Neural progenitor cell (in vitro differentiated cells): ENCODE results near the gene RHAG. TPM values are rescaled to one million over a fixed set of nuclear protein-coding genes. Genes with fewer than 3 reads are reported as not detected.

ENCODE experiments used
- DNase-seq: peaks from one replicate; pipeline ENCODE4 v3.0.0-alpha.2; 2016; ENCODE audit warnings: low spot score
- H2AFZ ChIP-seq: fragments of 200-600 bp; sonication (generic); replicated peaks from 2 replicates; pipeline ENCODE4 v1.6.1; 2016; ENCODE audit warnings: antibody characterized with exemption
- H3F3A ChIP-seq: fragments of 200-600 bp; sonication (generic); 2 replicates; pipeline ENCODE4 v1.6.1; 2016; ENCODE audit warnings: antibody characterized with exemption, low read depth
- H3K27ac ChIP-seq: fragments of 200-600 bp; sonication (generic); 2 replicates; pipeline ENCODE4 v1.5.1; 2016; ENCODE audit warnings: mild to moderate bottlenecking
- H3K27me3 ChIP-seq: fragments of 200-600 bp; sonication (generic); 2 replicates; pipeline ENCODE4 v1.6.1; 2016; ENCODE audit warnings: mild to moderate bottlenecking, moderate library complexity
- H3K36me3 ChIP-seq: fragments of 200-600 bp; sonication (generic); 2 replicates; pipeline ENCODE4 v1.5.1; 2016
- H3K4me1 ChIP-seq: fragments of 200-600 bp; sonication (generic); 2 replicates; pipeline ENCODE4 v1.6.1; 2016; ENCODE audit warnings: mixed run types
- H3K4me2 ChIP-seq: fragments of 200-600 bp; sonication (generic); 2 replicates; pipeline ENCODE4 v1.6.1; 2016
- H3K4me3 ChIP-seq: fragments of 200-600 bp; sonication (generic); 2 replicates; pipeline ENCODE4 v1.5.1; 2016
- H3K79me2 ChIP-seq: fragments of 200-600 bp; sonication (generic); 2 replicates; pipeline ENCODE4 v1.6.1; 2016; ENCODE audit warnings: low read depth
- H3K9ac ChIP-seq: fragments of 200-600 bp; sonication (generic); 2 replicates; pipeline ENCODE4 v1.6.1; 2016
- H3K9me3 ChIP-seq: fragments of 200-600 bp; sonication (generic); 2 replicates; pipeline ENCODE4 v1.5.1; 2016; ENCODE audit warnings: low read depth
- H4K20me1 ChIP-seq: fragments of 200-600 bp; sonication (generic); 2 replicates; pipeline ENCODE4 v1.6.1; 2016; ENCODE audit warnings: low read depth
- H3K27ac Mint-ChIP-seq: 3 replicates; pipeline ENCODE4 v1.8.0; 2021; ENCODE audit warnings: mixed read lengths
- H3K27me3 Mint-ChIP-seq: 2 replicates; pipeline ENCODE4 v1.8.0; 2022; ENCODE audit warnings: low read depth, mild to moderate bottlenecking, inconsistent platforms, moderate library complexity, mixed read lengths; ENCODE audit not compliant: insufficient read depth
- H3K36me3 Mint-ChIP-seq: 3 replicates; pipeline ENCODE4 v1.8.0; 2021; ENCODE audit warnings: mixed read lengths
- H3K4me1 Mint-ChIP-seq: 3 replicates; pipeline ENCODE4 v1.8.0; 2021; ENCODE audit warnings: mixed read lengths
- H3K4me3 Mint-ChIP-seq: 3 replicates; pipeline ENCODE4 v1.8.0; 2021; ENCODE audit warnings: mild to moderate bottlenecking, moderate library complexity, mixed read lengths
- H3K9me3 Mint-ChIP-seq: 3 replicates; pipeline ENCODE4 v1.8.0; 2020; ENCODE audit warnings: mixed read lengths
- EZH2 ChIP-seq: fragments of 200-600 bp; sonication (generic); IDR thresholded peaks from 2 replicates; pipeline ENCODE4 v1.6.1; 2017; ENCODE audit warnings: antibody characterized with exemption, mild to moderate bottlenecking, moderate library complexity
- EZH2phosphoT487 ChIP-seq: fragments of 200-600 bp; sonication (generic); IDR thresholded peaks from 2 replicates; pipeline ENCODE4 v1.6.1; 2017; ENCODE audit warnings: antibody characterized with exemption
- total RNA-seq: library from RNA; depleted of rRNA; stranded (reverse); fragments of >200 nt; gene quantifications from 2 replicates; pipeline ENCODE4 v1.2.3, GENCODE V29; 2015; ENCODE audit warnings: low replicate concordance
- TF ChIP-seq, protein P1 (sequence below): fragments of 200-600 bp; sonication (generic); IDR thresholded peaks from 2 replicates; pipeline ENCODE4 v1.5.1; 2017; ENCODE audit warnings: antibody characterized with exemption, mild to moderate bottlenecking

Gene RHAG
- total RNA-seq, 1 donor from 2014 or later = not detected

DNA sequence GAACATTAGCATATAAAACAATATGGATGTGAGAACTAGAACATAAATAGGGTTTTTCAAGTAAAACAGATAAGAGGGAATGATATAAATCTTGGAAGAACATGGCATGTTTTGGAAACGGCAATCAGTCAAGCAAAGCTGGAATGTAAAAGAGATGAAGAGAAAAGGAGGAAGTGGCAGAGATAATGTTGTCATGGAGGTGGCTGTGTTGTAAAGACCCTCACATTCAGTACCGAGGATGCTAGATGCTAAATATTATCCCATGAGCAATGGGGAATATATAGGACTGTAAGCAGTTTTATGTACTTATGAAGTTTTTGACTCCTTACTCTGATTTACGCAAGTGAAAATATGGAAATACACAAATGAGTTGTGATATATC is 702 bp upstream of the RHAG start:
- Mint-ChIP-seq H3K27me3 (no peaks in the 10 kb centered on the region), H3K27ac (no peak overlapping the region), H3K4me3 (no peak overlapping the region), H3K36me3 (no peaks in the 10 kb centered on the region), H3K9me3 (no peaks in the 10 kb centered on the region), H3K4me1 (no peaks in the 10 kb centered on the region)
- no peaks in the 10 kb centered on the region for H3K27me3 ChIP-seq
- TF ChIP-seq, protein P1, sequence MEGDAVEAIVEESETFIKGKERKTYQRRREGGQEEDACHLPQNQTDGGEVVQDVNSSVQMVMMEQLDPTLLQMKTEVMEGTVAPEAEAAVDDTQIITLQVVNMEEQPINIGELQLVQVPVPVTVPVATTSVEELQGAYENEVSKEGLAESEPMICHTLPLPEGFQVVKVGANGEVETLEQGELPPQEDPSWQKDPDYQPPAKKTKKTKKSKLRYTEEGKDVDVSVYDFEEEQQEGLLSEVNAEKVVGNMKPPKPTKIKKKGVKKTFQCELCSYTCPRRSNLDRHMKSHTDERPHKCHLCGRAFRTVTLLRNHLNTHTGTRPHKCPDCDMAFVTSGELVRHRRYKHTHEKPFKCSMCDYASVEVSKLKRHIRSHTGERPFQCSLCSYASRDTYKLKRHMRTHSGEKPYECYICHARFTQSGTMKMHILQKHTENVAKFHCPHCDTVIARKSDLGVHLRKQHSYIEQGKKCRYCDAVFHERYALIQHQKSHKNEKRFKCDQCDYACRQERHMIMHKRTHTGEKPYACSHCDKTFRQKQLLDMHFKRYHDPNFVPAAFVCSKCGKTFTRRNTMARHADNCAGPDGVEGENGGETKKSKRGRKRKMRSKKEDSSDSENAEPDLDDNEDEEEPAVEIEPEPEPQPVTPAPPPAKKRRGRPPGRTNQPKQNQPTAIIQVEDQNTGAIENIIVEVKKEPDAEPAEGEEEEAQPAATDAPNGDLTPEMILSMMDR = no peak
- TF ChIP-seq EZH2 (no peak), EZH2phosphoT487 (no peak)
- H3F3A ChIP-seq = no peaks in the 10 kb centered on the region
- no peak overlapping the region for H3K4me2 ChIP-seq
- no peak overlapping the region for H3K9ac ChIP-seq
- H3K36me3 ChIP-seq = no peaks in the 10 kb centered on the region
- H3K27ac ChIP-seq = no peak overlapping the region
- DNase-seq = no peak
- H2AFZ ChIP-seq = no peak overlapping the region
- H3K4me1 ChIP-seq = no peaks in the 10 kb centered on the region
- H3K79me2 ChIP-seq = no peaks in the 10 kb centered on the region
- H3K4me3 ChIP-seq = no peak overlapping the region
- no peaks in the 10 kb centered on the region for H4K20me1 ChIP-seq
- no peaks in the 10 kb centered on the region for H3K9me3 ChIP-seq

DNA sequence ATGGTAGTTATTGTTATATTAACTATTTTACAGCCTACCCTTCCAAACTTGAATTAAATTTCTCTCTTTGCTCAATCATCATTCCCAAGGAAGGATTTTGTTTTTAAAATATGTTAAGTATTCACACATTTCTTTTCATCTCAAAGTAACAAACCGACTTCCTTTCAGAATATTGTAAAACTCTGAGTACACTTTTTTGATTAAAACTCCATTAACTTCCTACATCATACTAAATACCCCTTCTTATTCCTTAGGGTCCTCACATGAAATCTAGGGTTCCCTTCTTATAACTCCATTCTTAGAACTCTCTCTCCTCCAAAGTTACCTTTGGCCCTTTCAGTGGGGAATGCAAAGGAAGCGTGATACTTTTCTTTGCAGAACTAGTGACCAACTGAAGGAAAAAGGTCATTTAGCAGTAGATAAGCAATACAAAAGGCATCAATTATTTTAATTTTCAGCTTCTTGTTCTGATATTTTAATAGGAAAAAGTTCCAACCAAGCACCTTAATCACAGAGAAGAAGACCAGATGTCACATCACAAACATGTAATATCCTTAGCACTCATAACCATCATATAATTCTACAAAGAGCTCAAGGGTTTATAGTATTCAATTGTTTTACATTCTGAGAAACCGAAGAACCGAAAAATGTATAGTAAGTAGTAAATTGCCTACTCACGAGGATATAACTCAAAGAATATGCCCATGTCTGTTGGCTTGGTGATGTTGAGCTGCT is 494 bp downstream of the RHAG start:
- H3K27me3 Mint-ChIP-seq = no peaks in the 10 kb centered on the region
- TF ChIP-seq EZH2phosphoT487 = no peak
- TF ChIP-seq, protein P1 = no peak
- no peak for TF ChIP-seq EZH2
- Histone ChIP-seq H4K20me1 (no peaks in the 10 kb centered on the region), H3K9me3 (no peaks in the 10 kb centered on the region), H3K9ac (no peak overlapping the region), H3K27me3 (no peaks in the 10 kb centered on the region), H3K4me3 (no peak overlapping the region), H3K4me2 (no peak overlapping the region), H3F3A (no peaks in the 10 kb centered on the region), H3K4me1 (no peaks in the 10 kb centered on the region), H3K79me2 (no peaks in the 10 kb centered on the region), H3K36me3 (no peaks in the 10 kb centered on the region), H2AFZ (peak overlapping the region; percentile 68), H3K27ac (no peak overlapping the region)
- no peaks in the 10 kb centered on the region for H3K36me3 Mint-ChIP-seq
- H3K4me1 Mint-ChIP-seq = no peaks in the 10 kb centered on the region
- no peak for DNase-seq
- no peak overlapping the region for H3K27ac Mint-ChIP-seq
- no peak overlapping the region for H3K4me3 Mint-ChIP-seq
- H3K9me3 Mint-ChIP-seq = no peaks in the 10 kb centered on the region

DNA sequence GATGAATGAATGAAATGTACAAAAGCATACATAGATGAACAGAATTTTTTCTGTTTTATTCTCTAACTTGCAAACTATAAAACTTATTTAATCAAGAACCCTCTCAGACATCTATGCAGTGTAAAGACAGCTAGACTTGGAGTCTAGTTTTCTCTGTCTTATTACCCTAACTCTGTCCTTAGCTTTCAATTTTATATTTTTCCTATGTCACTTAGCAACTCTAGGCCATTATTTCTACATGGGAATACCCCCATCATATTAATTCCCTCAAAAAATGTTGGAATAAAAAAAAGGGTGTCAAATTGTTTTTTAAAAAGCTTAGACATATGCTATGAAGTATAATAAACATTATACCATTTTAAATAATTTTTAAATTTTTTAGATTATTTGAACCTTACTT is 1.2 kb downstream of the RHAG start:
- H3F3A ChIP-seq = no peaks in the 10 kb centered on the region
- H3K4me3 ChIP-seq = no peak overlapping the region
- TF ChIP-seq EZH2phosphoT487 (no peak), EZH2 (no peak)
- TF ChIP-seq, protein P1 = no peak
- H4K20me1 ChIP-seq = no peaks in the 10 kb centered on the region
- no peaks in the 10 kb centered on the region for H3K9me3 Mint-ChIP-seq
- H3K4me3 Mint-ChIP-seq = no peak overlapping the region
- H3K4me1 Mint-ChIP-seq = no peaks in the 10 kb centered on the region
- no peaks in the 10 kb centered on the region for H3K4me1 ChIP-seq
- no peaks in the 10 kb centered on the region for H3K79me2 ChIP-seq
- H2AFZ ChIP-seq = no peak overlapping the region
- no peak overlapping the region for H3K4me2 ChIP-seq
- no peaks in the 10 kb centered on the region for H3K9me3 ChIP-seq
- H3K27me3 ChIP-seq = no peaks in the 10 kb centered on the region
- DNase-seq = no peak
- no peaks in the 10 kb centered on the region for H3K27me3 Mint-ChIP-seq
- H3K27ac ChIP-seq = no peak overlapping the region
- no peaks in the 10 kb centered on the region for H3K36me3 Mint-ChIP-seq
- H3K9ac ChIP-seq = no peak overlapping the region
- no peaks in the 10 kb centered on the region for H3K36me3 ChIP-seq
- H3K27ac Mint-ChIP-seq = no peak overlapping the region
